DMS114 treated with DMSO at 0.1 percent for 48 hours (cell line): ENCODE data around the gene ELMO3.

Source experiments
- DNase-seq: peaks from one replicate; lab custom pipeline; 2025; ENCODE audit not compliant: unreplicated experiment; lab: John Stamatoyannopoulos, UW

ELMO3 gene

GRCh38 chr16:67252609-67253497, 53.9 kb downstream of the ELMO3 start:
- DNase-seq = no peak
